K562 (cell line): ENCODE data around the gene WSCD1. TPM values are rescaled to one million over a fixed set of nuclear protein-coding genes. Genes with fewer than 3 reads are reported as not detected.

Source experiments
- ATAC-seq: fragments of 200-7000 bp; cut with Tn5 transposase; 3 replicates; pipeline ENCODE4 v1.9.1; 2020; ENCODE audit warnings: moderate library complexity
- BruUV-seq: library from RNA; stranded (reverse); fragments of 400-500 nt; replicated peaks from 2 replicates; lab custom pipeline; 2021; lab: Mats Ljungman, UMichigan
- CTCF ChIA-PET: fragments of 300-600 bp; formaldehyde crosslinking; extraction: SDS; loops from one replicate; lab custom pipeline; 2021; ENCODE audit warnings: low intra/inter-chr PET ratio; lab: Yijun Ruan, JAX
- POLR2A ChIA-PET: fragments of 300-600, 350-650 bp; sonication (Branson Sonifier 250); formaldehyde crosslinking; extraction: SDS; loops from one replicate; lab custom pipeline; 2021; ENCODE audit warnings: antibody characterized with exemption, inconsistent platforms; lab: Yijun Ruan, JAX
- DNase-seq, 4 experiments: peaks; one replicate each; pipeline versions ENCODE4 v3.0.0 to v3.0.0-alpha.2; 2011 to 2018; ENCODE audit warnings: low spot score in 3 of 4, mixed read lengths in 3 of 4; ENCODE audit errors: extremely low read depth in 1 of 4
- FAIRE-seq: peaks from 2 replicates; lab custom pipeline; 2011; peaks lifted over from hg19 to GRCh38; lab: Jason Lieb, UNC
- H2AFZ ChIP-seq: 2 replicates; pipeline ENCODE4 v1.6.0; 2011; ENCODE audit warnings: low read depth, low read length, control low read depth, inconsistent platforms
- H3K27ac ChIP-seq: fragments of 200-600 bp; 3 replicates; pipeline ENCODE4 v1.8.0; 2011; ENCODE audit warnings: low read depth, mild to moderate bottlenecking, control low read depth, inconsistent platforms, low read length, moderate library complexity, mixed read lengths; ENCODE audit errors: extremely low read depth
- H3K27me3 ChIP-seq, 2 experiments: fragments of 300-600 bp in 1 of 2; 2 replicates in 1 of 2; 3 replicates in 1 of 2; pipeline versions ENCODE4 v1.6.0 to v1.8.0; 2011; ENCODE audit warnings: inconsistent platforms in 2 of 2, low read length in 2 of 2, mild to moderate bottlenecking in 1 of 2, mixed read lengths in 1 of 2, moderate library complexity in 1 of 2; ENCODE audit not compliant: control insufficient read depth in 2 of 2, insufficient read depth in 2 of 2
- H3K36me3 ChIP-seq: fragments of 300-600 bp; 3 replicates; pipeline ENCODE4 v1.8.0; 2011; ENCODE audit warnings: mild to moderate bottlenecking, low read length, inconsistent platforms; ENCODE audit not compliant: control insufficient read depth, insufficient read depth
- H3K4me1 ChIP-seq, 2 experiments: fragments of 200-600 bp in 1 of 2; replicated peaks in 1 of 2; 2 replicates in 1 of 2; 3 replicates in 1 of 2; pipeline versions ENCODE4 v1.5.1 to v1.8.0; 2011; ENCODE audit warnings: inconsistent platforms in 2 of 2, low read length in 2 of 2, mild to moderate bottlenecking in 1 of 2, mixed read lengths in 1 of 2, moderate library complexity in 1 of 2; ENCODE audit not compliant: control insufficient read depth in 2 of 2, insufficient read depth in 2 of 2
- H3K4me2 ChIP-seq: 2 replicates; pipeline ENCODE4 v1.6.1; 2011; ENCODE audit warnings: low read length, control low read depth, inconsistent platforms, mixed read lengths; ENCODE audit not compliant: insufficient read depth
- H3K4me3 ChIP-seq: fragments of 200-600 bp; sonication (generic), shearing (Covaris generic); 2 replicates; pipeline ENCODE4 v1.5.1; 2016; ENCODE audit warnings: control low read depth, inconsistent platforms
- H3K79me2 ChIP-seq: fragments of 200-600 bp; 3 replicates; pipeline ENCODE4 v1.8.0; 2011; ENCODE audit warnings: low read length, inconsistent platforms; ENCODE audit not compliant: control insufficient read depth, insufficient read depth
- H3K9ac ChIP-seq, 2 experiments: 2 replicates each; pipeline versions ENCODE4 v1.6.0 to v1.6.1; 2011; ENCODE audit warnings: low read depth in 2 of 2, low read length in 2 of 2, control low read depth in 1 of 2, inconsistent platforms in 1 of 2, mild to moderate bottlenecking in 1 of 2, mixed read lengths in 1 of 2; ENCODE audit not compliant: insufficient read depth in 1 of 2
- H3K9me1 ChIP-seq: one replicate; pipeline ENCODE4 v1.6.0; 2011; ENCODE audit warnings: inconsistent platforms, mild to moderate bottlenecking, low read length, moderate library complexity; ENCODE audit not compliant: control insufficient read depth, insufficient read depth
- H3K9me3 ChIP-seq: replicated peaks from 2 replicates; pipeline ENCODE4 v1.5.1; 2011; ENCODE audit warnings: low read depth, low read length, inconsistent platforms; ENCODE audit not compliant: control insufficient read depth, insufficient read depth
- H4K20me1 ChIP-seq: replicated peaks from 2 replicates; pipeline ENCODE4 v1.6.1; 2011; ENCODE audit warnings: low read length, inconsistent platforms, mixed read lengths; ENCODE audit not compliant: control insufficient read depth, insufficient read depth
- WGBS: fragments of 100-300 bp; shearing (Covaris generic); methylation state at CpG from one replicate; pipeline ENCODE4 v1.1.6; 2016; ENCODE audit warnings: low coverage, mixed read lengths; ENCODE audit not compliant: insufficient coverage; ENCODE audit errors: missing lambda C conversion rate; 5-methylcytosine and 5-hydroxymethylcytosine counted together
- in situ Hi-C: fragments of 300-500 bp; cut with MboI; formaldehyde crosslinking; loops from 4 replicates; pipeline ENCODE4 v1.15.0; 2018; ENCODE audit warnings: inconsistent platforms, mixed read lengths
- intact Hi-C: fragments of 100-400 bp; cut with micrococcal nuclease; formaldehyde crosslinking; loops from 2 replicates; pipeline ENCODE4 v1.14.2; 2022
- polyA plus RNA-seq, 8 experiments: library from polyadenylated mRNA; depleted of rRNA in 4 of 8; stranded (reverse) in 5 of 8; unstranded in 3 of 8; fragments of >200 nt; fragmentation: Nextera tagmentation in 2 of 8; fragmentation: Illumina TruSeq in 1 of 8; extraction: Ambion mirVana in 2 of 8; extraction: Trizol in 1 of 8; gene quantifications; 2 replicates each; pipeline versions ENCODE4 v1.2.1 to v1.2.3, GENCODE V29; 2011 to 2014; ENCODE audit warnings: inconsistent platforms in 1 of 8, missing spikeins in 1 of 8
- total RNA-seq, 7 experiments: library from RNA; depleted of rRNA in 6 of 7; stranded (reverse); fragments of >200 nt in 6 of 7; fragmentation: Illumina TruSeq in 2 of 7; extraction: Trizol in 2 of 7; gene quantifications; 2 replicates each; pipeline versions ENCODE4 v1.2.1 to v1.2.3, GENCODE V29; 2011 to 2021; ENCODE audit warnings: low replicate concordance in 1 of 7
- TF ChIP-seq, protein P1 (sequence below): fragments of 250-450 bp; sonication (Bioruptor Pico); IDR thresholded peaks from 2 replicates; pipeline ENCODE4 v1.8.0; 2021; ENCODE audit warnings: mild to moderate bottlenecking, moderate library complexity
- TF ChIP-seq, protein P2 (sequence below): sonication (generic); formaldehyde crosslinking; IDR thresholded peaks from 2 replicates; pipeline ENCODE4 v1.8.0; 2022; ENCODE audit warnings: mild to moderate bottlenecking, missing genetic modification reagents
- TF ChIP-seq, protein P3 (sequence below): fragments of 450-650 bp; conservative IDR thresholded peaks from 2 replicates; pipeline ENCODE4 v1.6.1; 2016; ENCODE audit warnings: missing genetic modification characterization, low read depth, mild to moderate bottlenecking, control low read depth, missing compliant biosample characterization

Gene WSCD1
- total and polyA plus RNA-seq, 9 of the 15 experiments (the other 6 are each of a cell fraction or from before 2014, with no cell fraction given), result not detected

DNA sequence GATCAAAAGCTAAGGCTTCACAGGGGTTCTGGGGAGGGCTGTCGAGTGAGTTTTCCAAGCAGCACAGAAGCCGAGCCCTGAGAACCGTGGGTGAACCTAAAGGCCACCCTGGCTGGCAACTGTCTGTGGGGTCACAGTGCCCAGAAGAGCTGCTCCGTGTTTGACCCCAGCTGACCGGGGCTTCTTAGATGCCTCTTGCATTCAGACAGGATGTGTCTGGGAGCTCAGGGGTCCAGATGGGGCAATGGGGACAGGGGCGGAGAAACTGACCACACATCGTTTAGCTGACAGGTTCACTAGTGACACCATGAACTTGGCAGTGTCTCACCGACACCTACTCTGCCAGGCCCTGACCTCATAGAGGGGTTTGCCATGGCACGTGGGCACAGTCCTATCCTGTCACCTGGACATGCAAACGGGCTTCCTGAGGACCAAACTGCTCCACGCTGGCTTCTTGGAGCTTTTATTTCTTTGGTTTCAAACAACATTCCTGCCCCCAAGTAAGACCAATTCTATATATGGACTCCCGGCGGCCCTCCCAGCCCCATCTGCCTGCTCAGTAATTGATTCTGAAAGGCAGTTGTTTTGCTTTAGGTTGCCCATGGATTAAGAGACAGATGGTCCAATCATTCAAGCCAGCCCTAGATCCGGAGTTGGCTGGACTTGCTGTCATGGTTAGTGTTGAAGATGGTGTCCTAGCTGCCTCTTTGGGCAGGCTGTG lies 22.2 kb downstream of the WSCD1 start:
- TF ChIP-seq, protein P1, sequence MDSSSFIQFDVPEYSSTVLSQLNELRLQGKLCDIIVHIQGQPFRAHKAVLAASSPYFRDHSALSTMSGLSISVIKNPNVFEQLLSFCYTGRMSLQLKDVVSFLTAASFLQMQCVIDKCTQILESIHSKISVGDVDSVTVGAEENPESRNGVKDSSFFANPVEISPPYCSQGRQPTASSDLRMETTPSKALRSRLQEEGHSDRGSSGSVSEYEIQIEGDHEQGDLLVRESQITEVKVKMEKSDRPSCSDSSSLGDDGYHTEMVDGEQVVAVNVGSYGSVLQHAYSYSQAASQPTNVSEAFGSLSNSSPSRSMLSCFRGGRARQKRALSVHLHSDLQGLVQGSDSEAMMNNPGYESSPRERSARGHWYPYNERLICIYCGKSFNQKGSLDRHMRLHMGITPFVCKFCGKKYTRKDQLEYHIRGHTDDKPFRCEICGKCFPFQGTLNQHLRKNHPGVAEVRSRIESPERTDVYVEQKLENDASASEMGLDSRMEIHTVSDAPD, result no peak
- TF ChIP-seq, protein P2, sequence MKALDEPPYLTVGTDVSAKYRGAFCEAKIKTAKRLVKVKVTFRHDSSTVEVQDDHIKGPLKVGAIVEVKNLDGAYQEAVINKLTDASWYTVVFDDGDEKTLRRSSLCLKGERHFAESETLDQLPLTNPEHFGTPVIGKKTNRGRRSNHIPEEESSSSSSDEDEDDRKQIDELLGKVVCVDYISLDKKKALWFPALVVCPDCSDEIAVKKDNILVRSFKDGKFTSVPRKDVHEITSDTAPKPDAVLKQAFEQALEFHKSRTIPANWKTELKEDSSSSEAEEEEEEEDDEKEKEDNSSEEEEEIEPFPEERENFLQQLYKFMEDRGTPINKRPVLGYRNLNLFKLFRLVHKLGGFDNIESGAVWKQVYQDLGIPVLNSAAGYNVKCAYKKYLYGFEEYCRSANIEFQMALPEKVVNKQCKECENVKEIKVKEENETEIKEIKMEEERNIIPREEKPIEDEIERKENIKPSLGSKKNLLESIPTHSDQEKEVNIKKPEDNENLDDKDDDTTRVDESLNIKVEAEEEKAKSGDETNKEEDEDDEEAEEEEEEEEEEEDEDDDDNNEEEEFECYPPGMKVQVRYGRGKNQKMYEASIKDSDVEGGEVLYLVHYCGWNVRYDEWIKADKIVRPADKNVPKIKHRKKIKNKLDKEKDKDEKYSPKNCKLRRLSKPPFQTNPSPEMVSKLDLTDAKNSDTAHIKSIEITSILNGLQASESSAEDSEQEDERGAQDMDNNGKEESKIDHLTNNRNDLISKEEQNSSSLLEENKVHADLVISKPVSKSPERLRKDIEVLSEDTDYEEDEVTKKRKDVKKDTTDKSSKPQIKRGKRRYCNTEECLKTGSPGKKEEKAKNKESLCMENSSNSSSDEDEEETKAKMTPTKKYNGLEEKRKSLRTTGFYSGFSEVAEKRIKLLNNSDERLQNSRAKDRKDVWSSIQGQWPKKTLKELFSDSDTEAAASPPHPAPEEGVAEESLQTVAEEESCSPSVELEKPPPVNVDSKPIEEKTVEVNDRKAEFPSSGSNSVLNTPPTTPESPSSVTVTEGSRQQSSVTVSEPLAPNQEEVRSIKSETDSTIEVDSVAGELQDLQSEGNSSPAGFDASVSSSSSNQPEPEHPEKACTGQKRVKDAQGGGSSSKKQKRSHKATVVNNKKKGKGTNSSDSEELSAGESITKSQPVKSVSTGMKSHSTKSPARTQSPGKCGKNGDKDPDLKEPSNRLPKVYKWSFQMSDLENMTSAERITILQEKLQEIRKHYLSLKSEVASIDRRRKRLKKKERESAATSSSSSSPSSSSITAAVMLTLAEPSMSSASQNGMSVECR (CRISPR knock-in tag), result no peak
- TF ChIP-seq, protein P3, sequence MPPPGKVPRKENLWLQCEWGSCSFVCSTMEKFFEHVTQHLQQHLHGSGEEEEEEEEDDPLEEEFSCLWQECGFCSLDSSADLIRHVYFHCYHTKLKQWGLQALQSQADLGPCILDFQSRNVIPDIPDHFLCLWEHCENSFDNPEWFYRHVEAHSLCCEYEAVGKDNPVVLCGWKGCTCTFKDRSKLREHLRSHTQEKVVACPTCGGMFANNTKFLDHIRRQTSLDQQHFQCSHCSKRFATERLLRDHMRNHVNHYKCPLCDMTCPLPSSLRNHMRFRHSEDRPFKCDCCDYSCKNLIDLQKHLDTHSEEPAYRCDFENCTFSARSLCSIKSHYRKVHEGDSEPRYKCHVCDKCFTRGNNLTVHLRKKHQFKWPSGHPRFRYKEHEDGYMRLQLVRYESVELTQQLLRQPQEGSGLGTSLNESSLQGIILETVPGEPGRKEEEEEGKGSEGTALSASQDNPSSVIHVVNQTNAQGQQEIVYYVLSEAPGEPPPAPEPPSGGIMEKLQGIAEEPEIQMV (tag), result no peak
- DNase-seq (no peak), FAIRE-seq (no peak), ATAC-seq (no peak)
- Histone ChIP-seq H4K20me1 (no peaks in the 10 kb centered on the region; the same call in 1 of the 2 replicates), H2AFZ (no peak overlapping the region), H3K4me2 (no peak overlapping the region), H3K36me3 (no peaks in the 10 kb centered on the region), H3K4me3 (no peak overlapping the region), H3K9me1 (no peaks in the 10 kb centered on the region), H3K27ac (no peak overlapping the region), H3K9ac (no peak overlapping the region), H3K4me1 (no peaks in the 10 kb centered on the region; a peak in 1 of 5 replicates), H3K9me3 (no peaks in the 10 kb centered on the region), H3K79me2 (no peaks in the 10 kb centered on the region), H3K27me3 (peaks cover 0 to 65% of the 10 kb centered on the region in 2 experiments; a peak in 2 of 5 replicates)
- intact Hi-C loops, result no loop called here
- WGBS, result 1% methylated on average over 13 of the region's 14 CpGs
- POLR2A ChIA-PET, result no interaction called here
- CTCF ChIA-PET, result no interaction called here
- in situ Hi-C loops, result no loop called here
- no TSS peak for BruUV-seq
